ENCODE measurements around the gene SPOCK2. TPM values are rescaled to one million over a fixed set of nuclear protein-coding genes. Genes with fewer than 3 reads are reported as not detected.

SPOCK2 gene
- polyA plus RNA-seq, 10 donors = 1.9 to 15.9 (median 3.6) TPM

DNA sequence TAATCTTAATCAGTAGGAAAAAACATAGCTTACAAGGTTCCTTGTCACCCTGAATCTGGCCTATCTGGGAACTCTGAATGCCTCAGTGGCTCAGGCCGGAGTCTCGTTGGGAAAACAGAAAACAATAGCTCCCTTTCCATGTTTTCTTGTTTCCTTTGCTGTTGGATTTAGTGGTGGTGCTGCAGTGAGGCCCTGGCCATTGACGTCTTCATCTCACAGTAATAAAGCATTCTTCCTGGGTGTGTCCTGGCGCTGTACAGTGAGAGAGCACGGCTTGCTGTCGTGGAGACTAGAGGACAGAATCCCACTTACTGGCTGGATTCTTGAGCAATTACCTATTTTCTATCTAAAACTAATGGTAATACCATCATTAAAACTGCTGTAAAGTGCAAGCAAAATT lies 1.3 kb upstream of the SPOCK2 start:
- DNase-seq = peak in 1 of 3 donors; percentile 53

DNA sequence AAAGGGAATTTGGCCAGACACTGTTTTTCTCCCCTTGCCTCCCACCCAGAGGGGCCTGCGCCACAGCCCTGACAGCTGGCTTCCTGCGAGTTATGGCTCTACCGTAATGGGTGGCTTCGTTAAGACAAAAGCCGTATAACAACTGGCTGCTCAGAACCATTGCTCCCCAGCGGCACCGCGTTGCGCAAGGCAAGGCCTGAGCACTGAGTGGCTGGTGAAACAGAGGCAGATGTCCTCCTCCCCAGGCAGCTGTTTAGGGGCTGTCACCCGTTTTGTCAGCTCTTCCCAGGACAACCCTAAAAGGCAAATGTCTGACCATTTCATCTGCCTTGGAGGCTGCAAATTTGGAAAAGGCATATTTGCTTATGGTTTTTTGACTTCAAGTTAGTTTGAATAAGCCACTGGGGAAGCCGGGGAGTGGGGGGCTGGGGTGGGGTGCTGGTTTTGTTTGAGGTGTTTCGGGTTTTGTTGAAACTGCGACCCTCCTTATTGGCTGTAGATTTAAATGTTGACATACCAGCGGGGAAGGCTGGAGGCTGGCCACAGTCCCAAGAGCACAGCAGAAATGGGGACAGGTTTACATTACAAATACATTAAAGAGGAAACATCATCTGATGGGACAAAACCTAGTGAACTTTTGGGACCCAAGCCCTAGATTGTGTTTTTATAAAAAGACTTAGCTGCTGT lies 681 bp upstream of the SPOCK2 start:
- peak in 1 of 3 donors; percentile 77 for DNase-seq

DNA sequence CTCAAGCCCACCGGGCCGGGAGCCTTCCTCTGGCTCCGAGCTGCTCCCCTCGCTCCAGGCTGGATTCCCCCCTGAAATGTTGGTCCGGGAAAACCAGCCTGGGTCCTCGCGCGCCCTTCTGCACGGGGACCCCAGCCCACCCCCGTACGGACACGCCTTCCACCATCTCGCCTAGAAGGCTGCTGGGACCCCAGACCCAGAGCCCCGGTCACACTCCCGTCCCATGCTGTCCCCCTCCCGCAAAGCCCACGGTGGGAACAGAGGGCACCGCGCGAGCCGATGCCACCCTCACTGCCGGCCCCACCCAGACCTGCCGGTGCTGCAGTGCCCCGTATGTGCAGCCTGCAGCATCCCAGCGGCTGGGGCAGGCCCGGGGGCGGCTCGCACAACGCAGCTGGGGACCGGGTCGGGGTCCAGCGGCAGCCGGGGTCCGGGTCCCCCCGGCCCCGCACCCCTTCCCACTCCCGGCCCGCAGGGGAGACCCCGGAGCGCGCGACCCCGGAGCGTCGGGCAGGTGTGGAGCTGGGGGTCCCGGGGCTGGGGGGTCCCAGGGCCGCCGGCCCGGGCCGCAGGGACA lies 871 bp downstream of the SPOCK2 start:
- DNase-seq = no peak

DNA sequence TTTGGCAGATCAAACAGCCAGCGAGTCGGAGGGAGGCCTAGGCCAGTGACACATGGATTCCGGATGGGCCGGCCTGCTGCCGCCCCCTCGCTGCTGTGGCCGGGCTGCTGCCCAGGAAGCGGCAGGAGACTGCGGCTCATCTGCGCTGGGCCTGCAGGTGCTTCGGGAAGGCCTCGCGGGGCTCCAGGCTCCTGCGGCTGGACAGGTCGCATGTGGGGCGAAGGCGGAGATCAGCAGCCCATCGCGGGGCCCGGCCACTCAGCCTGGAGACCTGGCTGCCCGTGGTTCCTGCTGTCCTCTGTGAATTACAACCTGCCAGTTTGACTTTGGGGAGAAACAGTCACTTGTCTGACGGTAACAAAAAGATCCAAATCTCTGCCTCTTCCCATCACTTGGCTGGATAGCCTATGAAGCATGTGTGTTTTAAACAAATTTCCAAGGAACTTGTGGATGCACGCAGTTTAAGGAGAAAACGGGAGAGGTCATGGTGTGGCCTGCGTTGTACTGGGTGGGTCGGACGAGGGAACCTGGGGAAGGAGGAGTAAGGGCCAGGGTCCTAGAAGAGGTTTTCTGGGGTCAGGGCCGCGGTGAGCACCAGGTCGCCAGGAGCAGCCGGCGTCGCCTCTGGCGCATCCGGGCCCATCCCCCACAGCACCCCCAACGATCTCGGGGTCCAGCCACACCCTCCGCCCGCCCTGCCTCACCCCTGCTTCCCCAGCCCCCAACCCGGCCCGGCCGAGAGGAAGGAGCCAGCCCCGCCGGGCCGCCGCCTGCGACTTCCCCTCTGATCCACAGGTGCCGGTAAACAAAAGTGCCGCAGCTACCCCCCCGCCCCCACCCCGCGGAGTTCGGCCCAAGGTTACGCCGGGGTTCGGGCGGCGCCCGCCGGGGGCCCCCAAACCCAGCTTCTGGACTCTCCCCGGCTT lies 1.6 kb downstream of the SPOCK2 start:
- peak in 1 of 3 donors; percentile 43 for DNase-seq

DNA sequence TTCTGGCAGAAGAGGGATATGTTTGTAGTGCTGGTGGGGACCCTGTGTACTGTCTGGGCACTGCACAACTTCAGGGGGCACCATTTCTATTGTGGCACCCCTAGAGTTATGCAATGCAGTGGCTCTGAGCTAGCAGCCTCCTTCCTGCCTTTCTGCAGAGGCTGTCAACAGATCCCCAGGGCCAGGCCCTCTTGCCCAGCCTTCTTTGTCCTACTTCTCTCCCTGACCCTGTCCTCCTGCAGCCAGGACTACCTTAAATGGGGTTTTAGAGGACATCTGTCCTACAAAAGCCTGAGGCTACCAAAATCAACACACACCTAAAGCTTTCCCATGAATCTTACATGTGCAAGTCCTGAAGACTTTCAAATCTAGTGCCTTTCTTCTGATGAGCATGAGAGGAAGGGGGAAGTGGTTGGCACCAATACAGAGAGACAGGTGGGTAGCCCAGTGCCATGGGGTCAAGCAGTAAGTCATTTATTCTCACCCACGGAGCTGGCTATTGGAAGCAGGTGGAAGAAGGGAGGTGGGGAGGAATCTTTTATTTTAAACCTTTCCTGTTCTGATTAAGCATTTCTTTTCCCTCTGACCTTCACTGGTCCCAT lies 2.4 kb downstream of the SPOCK2 start:
- no peak for DNase-seq

DNA sequence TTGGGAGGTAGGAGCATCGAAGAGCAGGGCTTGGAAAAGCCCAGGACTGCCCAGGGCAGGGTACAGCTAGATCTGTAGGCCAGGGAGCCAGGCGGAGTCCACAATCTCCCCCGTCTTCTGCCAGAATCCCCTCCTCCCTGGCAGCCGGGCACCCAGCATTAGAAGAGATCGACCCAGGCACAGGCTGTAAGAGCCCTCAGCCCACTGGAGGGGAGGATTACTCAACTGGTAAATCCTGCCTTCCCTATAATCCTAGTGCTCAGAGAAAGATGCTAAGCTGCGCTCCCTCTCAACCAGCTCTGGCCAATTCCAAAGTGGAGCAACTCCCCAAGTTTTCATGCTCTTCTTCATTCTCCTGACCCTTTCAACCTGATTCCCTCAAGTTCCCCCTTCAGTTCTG lies 3.2 kb downstream of the SPOCK2 start:
- no peak for DNase-seq

DNA sequence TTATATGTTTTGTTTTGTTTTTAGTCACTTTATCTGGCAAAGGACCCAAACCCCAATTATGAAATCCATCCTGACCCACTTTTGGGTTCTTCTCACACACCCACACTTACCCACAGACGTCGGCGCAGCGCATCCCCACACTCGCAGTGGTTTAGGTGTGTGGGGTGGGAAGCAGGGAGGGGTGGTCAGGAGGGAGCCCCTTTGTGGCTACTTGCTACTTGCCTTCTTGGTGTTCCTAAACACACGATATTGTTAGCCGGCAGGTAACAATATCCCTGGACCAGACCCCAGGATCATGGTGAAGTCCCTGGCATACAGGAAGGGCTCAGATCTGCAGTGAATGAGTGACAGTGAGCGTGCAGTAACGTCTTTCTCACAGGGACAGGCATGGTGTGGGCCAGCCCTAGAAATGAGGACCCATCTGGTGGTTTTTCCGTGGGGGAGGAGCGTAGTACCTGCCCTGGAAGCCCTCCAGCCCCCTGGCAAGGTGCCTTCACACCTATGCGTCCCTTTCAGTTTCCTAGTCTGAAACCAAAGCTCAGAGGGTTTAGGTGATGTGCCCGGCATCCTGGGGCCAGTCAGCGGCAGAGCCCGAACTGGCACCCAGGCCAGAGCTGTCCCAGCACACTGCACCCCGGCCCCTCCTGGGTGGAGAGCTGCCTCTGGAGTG lies 4.4 kb downstream of the SPOCK2 start:
- DNase-seq = no peak

DNA sequence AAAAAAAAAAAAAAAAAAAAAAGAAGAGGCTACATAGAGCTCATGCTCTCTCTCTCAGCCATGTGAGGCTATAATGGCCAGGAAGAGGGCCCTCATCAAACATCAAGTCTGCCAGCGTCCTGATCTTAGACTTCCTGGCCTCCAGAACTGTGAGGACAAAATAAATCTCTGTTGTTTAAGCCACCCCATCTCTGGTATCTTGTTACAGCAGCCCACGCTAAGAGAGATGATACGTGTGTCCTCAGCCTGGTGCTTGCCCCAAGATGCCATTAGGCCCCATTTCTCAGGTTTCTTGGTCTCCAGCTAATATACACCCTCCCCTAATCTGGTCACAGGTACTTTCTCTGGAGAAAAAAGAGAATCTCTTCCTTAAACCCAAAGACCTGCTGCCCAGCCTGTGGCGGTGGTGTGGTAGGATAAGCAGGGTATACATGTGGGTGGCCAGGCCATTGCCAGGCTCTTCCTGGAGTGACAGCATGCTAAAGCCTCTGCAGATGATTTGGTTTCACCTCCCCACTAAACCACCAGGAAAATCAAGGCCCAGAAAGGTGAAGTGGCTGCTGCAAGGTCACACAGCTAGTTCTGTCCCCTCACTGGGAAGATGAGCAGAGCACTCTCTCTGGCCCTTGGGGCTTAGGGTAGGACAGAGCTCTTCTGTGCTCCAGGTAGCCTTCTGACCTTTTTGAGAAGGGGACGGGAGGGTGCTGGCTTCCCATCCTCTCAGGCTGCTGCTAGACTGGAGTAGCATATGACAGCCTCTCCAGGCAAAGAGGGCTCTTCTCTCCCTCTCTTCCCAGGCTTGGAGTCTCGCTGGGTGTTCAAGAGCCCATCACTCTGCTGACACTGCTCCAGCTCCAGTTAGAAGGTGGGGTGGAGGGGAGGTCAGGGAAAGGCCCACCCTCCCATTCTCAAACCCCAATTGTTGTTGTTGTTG lies 5.2 kb downstream of the SPOCK2 start:
- no peak for DNase-seq

DNA sequence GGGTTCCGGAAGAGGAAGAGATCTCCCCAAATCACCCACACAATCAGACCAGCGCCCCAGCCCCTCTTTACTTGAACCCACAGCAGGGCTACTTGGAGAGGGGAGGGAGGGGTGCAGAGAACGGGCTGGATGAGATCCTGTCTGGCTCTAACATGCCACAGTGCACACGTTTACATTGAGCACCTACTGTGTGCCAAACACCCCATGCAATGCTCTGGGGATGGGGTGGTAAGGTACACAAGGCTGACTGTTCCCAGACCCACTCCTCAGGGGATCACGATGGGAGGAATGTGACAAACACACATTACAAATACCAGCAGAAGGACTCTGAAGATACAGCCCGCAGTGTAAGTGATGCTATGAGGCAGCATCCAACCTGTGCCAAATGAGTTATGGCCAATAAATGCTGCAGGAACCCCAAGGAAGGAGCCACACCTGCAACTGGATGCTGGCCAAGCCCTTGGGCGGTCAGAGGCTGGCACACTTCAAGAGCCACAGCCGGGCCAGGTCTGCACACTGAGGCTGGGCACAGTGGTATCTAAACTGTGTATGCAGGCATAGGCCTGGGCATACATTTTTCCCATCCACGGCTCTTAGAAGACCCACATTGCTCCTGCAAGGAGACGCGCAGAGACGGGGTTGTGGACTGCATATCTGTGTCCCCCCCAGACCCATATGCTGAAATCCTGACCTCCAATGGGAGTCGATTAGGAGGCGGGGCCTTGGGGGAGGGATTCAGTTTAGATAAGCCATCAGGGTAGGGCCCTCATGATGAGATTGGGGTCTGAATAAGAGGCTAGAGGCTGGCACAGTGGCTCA lies 6.4 kb downstream of the SPOCK2 start:
- DNase-seq = no peak

DNA sequence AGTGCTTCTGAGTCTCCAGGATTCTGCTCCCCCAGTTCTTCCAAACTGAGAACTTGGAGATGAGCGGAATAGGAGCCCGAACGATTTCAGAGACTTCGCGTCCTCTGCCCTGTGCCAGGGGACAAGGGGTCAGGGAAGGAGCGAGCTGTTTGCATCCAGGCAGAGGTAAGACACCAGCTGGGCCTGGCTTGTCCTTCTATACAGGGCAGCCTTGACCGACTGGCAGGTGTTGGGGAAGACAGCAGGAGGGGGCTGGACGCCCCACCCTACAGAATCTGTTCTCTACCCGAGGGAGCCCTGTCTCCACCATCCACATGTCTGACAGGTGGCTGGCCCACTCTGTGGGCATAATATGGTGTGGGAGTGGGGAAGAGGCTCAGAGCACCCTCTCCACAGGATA lies 7.1 kb downstream of the SPOCK2 start:
- DNase-seq = no peak

DNA sequence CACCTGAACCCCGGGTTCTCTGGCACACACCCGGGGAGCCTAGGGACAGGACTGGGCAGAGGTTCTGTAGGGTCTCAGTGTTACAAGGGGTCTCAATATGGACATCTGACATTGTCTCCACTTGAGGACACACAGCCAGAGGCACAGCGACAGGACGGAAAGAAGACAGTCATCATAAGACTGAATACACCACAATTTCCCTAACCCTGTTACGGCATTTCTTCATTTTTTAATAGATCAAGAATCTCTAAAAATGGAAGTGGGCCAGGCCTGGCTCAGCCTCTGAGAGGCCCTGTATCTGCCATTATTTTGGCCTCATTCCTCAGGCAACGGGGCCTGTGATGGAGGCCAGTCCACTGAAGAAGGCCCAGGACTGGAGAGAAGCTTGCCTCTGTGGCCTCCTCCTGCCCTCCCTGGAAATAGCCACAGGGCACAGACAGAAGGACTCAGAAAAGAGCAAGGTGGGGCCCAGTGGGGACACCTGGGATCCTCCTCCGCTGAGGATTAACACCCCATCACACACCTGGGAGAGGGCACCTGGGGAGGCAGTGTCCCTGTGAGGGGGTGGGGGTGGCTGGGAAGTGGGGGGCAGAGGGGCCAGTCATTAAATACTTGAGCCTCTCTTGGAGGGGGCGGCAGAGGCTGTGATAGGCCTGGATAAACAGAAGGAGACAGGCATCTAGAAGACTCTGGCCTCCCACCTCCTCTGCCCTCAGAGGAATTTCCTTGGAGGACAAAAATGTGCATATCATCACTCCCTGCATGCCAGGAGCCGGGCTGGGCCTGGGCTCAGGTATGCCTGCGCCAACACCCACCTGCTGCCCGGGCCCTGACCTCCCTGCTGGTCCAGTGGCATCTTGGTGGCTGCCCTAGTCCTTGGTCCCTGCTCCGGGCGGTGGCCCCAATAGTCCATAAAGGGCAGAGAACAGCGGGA lies 8.0 kb downstream of the SPOCK2 start:
- no peak for DNase-seq

DNA sequence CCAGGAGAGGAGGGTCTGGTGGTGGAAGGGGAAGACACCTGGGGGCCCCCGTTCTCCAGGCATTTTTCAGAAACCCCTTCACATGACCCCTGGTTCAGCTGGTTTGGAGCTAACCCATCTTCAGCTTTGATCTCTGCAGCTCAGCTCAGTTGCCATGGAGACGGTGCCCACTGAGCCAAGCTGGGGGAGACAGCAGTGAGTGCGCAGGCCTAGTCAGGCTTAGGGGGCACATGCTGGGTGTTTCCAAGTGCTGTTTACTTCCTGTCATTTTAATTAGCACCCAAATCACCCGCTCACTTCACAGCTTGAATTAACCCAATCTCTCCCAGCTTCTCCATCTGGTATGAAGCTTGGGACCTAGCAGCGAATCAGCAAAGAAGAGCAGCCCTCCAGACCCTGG lies 9.0 kb downstream of the SPOCK2 start:
- DNase-seq = no peak

DNA sequence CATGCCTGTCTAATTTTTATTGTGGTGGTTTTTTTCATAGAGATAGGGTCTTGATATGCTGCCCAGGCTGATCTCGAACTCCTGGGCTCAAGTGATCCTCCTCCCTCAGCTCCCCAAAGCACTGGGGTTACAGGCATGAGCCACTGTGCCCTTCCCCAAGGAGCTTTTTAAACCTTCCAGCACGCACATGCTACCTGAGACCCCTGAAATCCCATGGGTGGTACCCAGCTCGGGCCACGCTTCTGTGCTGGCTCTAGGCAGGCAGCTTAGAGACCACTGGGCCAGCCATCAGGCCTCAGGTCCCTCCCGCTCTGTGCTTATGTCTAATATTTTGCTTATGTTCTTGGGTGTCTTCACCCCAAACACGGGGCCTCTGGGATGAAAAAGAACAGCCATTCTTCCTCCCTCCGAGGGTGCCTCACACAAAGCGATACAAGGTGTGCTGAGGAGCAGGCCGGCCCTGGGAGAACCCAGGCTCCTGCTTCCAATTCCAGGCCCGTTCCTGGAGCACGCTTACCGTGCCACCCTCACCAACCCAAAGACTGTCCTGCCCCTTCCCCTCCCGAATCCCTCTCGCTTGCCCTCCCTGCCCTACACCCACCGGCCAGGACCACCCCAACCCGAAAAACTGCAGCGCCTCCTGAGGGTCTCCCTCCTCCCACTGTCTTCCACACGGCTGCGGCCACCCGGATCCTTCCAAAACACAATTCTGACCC lies 10.9 kb downstream of the SPOCK2 start:
- DNase-seq = no peak

DNA sequence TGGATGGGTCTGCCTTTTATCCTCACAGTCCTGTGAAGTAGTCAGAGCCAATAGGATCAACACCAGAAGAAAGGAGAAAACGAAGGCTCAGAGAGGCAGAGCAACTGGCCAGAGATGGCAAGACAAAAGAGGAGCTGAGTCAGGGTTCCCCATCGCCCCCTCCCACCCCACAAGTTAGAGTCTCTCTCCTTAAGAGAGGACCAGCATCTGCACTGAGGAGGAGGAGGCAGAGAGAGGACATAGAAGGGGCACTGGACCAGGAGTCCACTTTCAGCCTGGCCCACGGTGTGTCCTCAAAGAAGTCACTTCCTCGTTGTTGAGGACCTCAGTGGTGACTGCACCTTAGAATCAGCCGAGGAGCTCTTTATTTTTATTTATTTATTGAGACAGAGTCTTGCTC lies 11.6 kb downstream of the SPOCK2 start:
- DNase-seq = no peak

DNA sequence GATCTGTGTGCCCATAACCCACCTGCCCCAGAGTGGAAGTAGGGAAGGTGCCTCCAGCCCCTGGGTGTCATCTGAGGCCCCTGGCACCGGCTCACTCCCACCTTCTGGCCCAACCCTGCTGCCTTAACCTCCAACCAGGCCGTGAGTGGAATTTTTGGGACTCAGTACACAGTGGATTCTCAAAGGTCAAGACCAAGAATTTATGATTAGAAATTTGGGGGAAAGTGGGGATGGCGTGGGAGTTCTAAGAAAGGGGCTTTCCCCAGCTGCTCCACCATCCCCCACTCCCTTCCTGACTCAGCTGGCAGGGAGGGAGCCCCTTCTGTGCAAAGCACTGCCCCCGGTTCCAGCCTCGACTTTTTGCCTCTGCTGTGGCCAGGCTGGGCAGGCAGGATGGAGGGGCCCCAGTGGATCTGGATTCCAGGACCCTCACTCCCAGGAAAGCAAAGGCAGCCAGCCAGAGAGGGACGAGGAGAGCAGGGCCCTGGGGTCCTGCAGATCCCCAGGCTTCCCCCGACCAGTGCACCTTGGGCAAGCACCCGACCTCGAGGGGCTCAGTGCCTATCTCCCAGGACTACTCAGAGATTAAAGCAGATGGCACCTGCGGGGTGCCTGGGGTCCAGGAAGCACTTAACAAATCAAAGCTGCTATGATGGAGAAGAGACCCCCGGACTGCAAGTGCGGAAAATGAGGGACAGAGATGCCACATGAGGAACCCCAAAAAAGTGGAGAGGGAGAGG lies 12.8 kb downstream of the SPOCK2 start:
- no peak for DNase-seq

DNA sequence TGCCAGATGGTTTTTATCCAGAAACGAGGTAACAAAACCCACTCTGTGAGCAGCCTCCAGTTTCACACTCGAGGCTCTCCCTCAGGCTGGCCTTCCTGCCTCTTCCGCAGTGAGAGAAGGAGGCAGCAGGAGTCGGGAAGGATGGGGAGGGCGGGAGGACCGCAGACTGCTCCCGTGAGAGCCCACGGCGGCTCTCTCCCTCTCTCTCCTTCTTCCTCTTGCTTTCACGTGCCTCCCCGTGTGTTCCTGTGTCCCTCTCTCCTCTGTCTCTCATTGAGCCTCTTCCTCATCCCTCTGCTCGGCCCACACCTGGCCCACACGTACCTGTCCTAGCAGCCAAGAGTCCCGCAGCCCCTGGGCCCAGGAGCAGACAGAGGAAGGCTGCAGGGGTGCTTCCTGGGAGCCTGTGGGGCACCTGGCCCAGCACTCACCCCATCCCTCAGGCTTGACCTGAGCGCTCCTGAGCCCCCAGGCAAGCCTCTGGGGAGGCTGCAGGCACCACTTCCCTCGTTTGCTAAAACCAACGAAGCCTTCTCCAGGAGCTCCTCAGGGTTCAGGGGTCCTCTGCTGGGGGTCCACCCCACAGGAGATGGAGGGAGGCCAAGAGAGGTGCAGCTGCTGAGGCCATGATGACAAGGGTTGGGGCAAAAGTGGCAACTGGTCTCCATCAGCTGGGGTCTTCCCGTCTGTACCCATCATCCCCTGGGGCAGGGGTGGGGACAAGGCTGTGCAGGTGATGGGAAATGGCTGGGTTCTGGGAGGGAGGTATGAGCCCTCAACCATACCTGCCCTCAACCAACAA lies 13.6 kb downstream of the SPOCK2 start:
- no peak for DNase-seq

Data from muscle of back (tissue), 11 donors.